Hepatocyte (in vitro differentiated cells): ENCODE measurements around the gene SNAP23. TPM values are rescaled to one million over a fixed set of nuclear protein-coding genes. Genes with fewer than 3 reads are reported as not detected.
A peak's percentile ranks its signal among the peaks of the same experiment; 100 is the strongest.

Experiments used
- DNase-seq: peaks from one replicate; pipeline ENCODE4 v3.0.0-alpha.2; 2016; ENCODE audit warnings: low spot score
- H2AFZ ChIP-seq: fragments of 200-600 bp; sonication (generic); 2 replicates; pipeline ENCODE4 v1.6.0; 2016; ENCODE audit warnings: antibody characterized with exemption, mild to moderate bottlenecking
- H3K27ac ChIP-seq: fragments of 200-600 bp; sonication (generic); 2 replicates; pipeline ENCODE4 v1.5.1; 2016; ENCODE audit warnings: mild to moderate bottlenecking
- H3K27me3 ChIP-seq: fragments of 200-600 bp; sonication (generic); 2 replicates; pipeline ENCODE4 v1.6.1; 2016
- H3K36me3 ChIP-seq: fragments of 200-600 bp; sonication (generic); replicated peaks from 2 replicates; pipeline ENCODE4 v1.5.1; 2016; ENCODE audit warnings: low read depth; ENCODE audit not compliant: insufficient read depth
- H3K4me1 ChIP-seq: fragments of 200-600 bp; sonication (generic); 2 replicates; pipeline ENCODE4 v1.5.1; 2016; ENCODE audit warnings: mild to moderate bottlenecking, moderate library complexity; ENCODE audit not compliant: insufficient read depth
- H3K4me2 ChIP-seq: fragments of 200-600 bp; sonication (generic); 2 replicates; pipeline ENCODE4 v1.6.0; 2016
- H3K4me3 ChIP-seq: fragments of 200-600 bp; sonication (generic); 2 replicates; pipeline ENCODE4 v1.5.1; 2016; ENCODE audit warnings: mild to moderate bottlenecking
- H3K79me2 ChIP-seq: fragments of 200-600 bp; sonication (generic); 2 replicates; pipeline ENCODE4 v1.6.0; 2017; ENCODE audit warnings: mild to moderate bottlenecking
- H3K9me2 ChIP-seq: fragments of 200-600 bp; sonication (generic); replicated peaks from 2 replicates; pipeline ENCODE4 v1.6.0; 2017; ENCODE audit warnings: mild to moderate bottlenecking; ENCODE audit not compliant: insufficient read depth
- H3K9me3 ChIP-seq: fragments of 200-600 bp; sonication (generic); 2 replicates; pipeline ENCODE4 v1.5.1; 2016; ENCODE audit warnings: low read depth, mild to moderate bottlenecking
- H4K20me1 ChIP-seq: fragments of 200-600 bp; sonication (generic); 2 replicates; pipeline ENCODE4 v1.6.0; 2016; ENCODE audit warnings: mild to moderate bottlenecking; ENCODE audit not compliant: insufficient read depth, poor library complexity, severe bottlenecking
- EZH2 ChIP-seq: fragments of 200-600 bp; sonication (generic); IDR thresholded peaks from 2 replicates; pipeline ENCODE4 v1.6.1; 2016; ENCODE audit warnings: antibody characterized with exemption, mild to moderate bottlenecking, borderline replicate concordance
- EZH2phosphoT487 ChIP-seq: fragments of 200-600 bp; sonication (generic); IDR thresholded peaks from one replicate; pipeline ENCODE4 v1.6.1; 2018; ENCODE audit warnings: antibody characterized with exemption, mild to moderate bottlenecking, low read depth, moderate library complexity; ENCODE audit not compliant: unreplicated experiment, severe bottlenecking
- WGBS: methylation state at CpG from one replicate; pipeline ENCODE4 v1.1.6; 2016; ENCODE audit warnings: low lambda C conversion rate; ENCODE audit errors: missing lambda C conversion rate; 5-methylcytosine and 5-hydroxymethylcytosine counted together
- polyA plus RNA-seq: library from polyadenylated mRNA; unstranded; fragments of >200 nt; fragmentation: Nextera tagmentation; extraction: Ambion mirVana; gene quantifications from 2 replicates; pipeline ENCODE4 v1.2.1, GENCODE V29; 2016
- total RNA-seq: library from RNA; depleted of rRNA; stranded (reverse); fragments of >200 nt; gene quantifications from 2 replicates; pipeline ENCODE4 v1.2.3, GENCODE V29; 2014
- TF ChIP-seq, protein P1 (sequence below): fragments of 200-600 bp; sonication (generic); IDR thresholded peaks from 2 replicates; pipeline ENCODE4 v1.5.1; 2016; ENCODE audit warnings: antibody characterized with exemption, mild to moderate bottlenecking; ENCODE audit not compliant: poor library complexity

Gene SNAP23
- total and polyA plus RNA-seq, 2 experiments from 2014 or later = 82.7 to 123 TPM

DNA sequence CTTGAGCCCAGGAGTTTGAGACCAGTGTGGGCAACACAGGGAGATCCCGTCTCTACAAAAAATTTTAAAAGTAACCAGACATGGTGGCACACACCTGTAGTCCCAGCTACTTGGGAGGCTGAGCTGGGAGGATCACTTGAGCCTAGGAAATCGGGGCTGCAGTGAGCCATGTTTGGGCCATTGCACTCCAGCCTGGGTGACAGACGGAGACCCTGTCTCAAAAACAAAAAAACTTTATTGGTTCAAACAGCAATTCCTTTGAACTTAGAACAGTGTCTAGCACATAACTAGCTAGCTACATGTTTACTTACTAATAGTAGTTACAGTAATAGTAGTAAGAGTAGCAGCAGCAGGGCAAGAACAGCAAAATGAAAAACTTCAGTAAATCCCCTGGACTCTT lies 63.3 kb downstream of the SNAP23 start:
- Histone ChIP-seq H2AFZ (no peak overlapping the region), H3K9me3 (no peaks in the 10 kb centered on the region), H3K36me3 (no peaks in the 10 kb centered on the region), H4K20me1 (no peaks in the 10 kb centered on the region), H3K27me3 (no peaks in the 10 kb centered on the region), H3K27ac (no peak overlapping the region), H3K4me3 (no peak overlapping the region), H3K9me2 (no peaks in the 10 kb centered on the region), H3K4me2 (no peak overlapping the region), H3K4me1 (no peaks in the 10 kb centered on the region), H3K79me2 (peaks cover 15% of the 10 kb centered on the region)
- no peak for TF ChIP-seq EZH2
- TF ChIP-seq, protein P1, sequence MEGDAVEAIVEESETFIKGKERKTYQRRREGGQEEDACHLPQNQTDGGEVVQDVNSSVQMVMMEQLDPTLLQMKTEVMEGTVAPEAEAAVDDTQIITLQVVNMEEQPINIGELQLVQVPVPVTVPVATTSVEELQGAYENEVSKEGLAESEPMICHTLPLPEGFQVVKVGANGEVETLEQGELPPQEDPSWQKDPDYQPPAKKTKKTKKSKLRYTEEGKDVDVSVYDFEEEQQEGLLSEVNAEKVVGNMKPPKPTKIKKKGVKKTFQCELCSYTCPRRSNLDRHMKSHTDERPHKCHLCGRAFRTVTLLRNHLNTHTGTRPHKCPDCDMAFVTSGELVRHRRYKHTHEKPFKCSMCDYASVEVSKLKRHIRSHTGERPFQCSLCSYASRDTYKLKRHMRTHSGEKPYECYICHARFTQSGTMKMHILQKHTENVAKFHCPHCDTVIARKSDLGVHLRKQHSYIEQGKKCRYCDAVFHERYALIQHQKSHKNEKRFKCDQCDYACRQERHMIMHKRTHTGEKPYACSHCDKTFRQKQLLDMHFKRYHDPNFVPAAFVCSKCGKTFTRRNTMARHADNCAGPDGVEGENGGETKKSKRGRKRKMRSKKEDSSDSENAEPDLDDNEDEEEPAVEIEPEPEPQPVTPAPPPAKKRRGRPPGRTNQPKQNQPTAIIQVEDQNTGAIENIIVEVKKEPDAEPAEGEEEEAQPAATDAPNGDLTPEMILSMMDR = no peak
- no peak for TF ChIP-seq EZH2phosphoT487
- DNase-seq = no peak
- WGBS = 100% methylated on average over 3 of the region's 3 CpGs

DNA sequence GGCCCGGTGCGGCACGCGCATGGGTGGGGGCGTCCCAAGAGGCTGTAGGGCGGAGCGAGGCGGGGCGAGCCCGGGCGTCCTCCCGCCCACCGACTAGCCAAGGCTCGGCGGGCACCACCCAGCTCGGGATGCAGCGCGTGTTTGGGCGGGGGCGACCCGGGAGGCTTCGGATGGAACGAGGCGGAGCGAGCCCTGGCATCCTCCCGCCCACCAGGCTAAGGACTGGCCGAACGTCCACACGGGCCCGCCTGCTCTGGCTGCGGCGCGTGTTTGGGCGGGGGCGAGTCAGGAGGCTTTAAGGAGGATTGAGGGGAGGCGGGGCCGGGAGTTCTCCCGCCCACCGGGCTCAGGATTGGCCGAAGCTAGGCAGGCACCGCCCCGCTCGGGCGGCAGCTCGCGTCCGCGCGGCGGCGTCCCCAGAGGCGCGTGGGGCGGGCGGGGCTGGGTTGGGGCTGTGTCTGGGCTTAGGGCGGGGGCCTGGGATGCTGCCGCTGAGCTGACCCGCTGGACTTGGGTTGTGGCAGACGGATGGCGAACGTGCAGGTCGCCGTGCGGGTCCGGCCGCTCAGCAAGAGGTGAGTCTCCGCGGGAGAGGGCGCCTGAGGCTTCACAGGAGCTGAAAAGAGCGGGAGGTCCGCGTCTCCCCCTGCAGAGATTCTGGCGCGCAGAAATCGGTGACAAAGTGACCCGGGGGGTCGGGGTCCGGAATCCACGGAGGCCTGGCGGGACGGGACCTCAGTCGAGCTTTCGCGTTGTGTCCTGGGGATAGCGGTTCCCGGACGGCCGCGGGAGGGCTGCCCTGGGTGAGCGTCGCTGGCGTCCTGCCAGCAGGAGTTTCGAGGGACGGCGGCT lies 80.0 kb downstream of the SNAP23 start, which contains the start of gene STARD9:
STARD9 (plus strand) TSS at position 419 of the 852 bp plus-strand sequence; CDS start at position 529, 110 bp downstream.
- Histone ChIP-seq H3K9me3 (no peaks in the 10 kb centered on the region), H3K27ac (peak within 1 kb of the TSS; percentile 21), H3K27me3 (peaks cover 36% of the 10 kb centered on the region), H3K4me3 (peak within 1 kb of the TSS; percentile 37), H2AFZ (peak within 1 kb of the TSS; percentile 66), H3K79me2 (peaks cover 9% of the 10 kb centered on the region), H3K9me2 (no peaks in the 10 kb centered on the region), H3K4me1 (peaks cover 5% of the 10 kb centered on the region), H4K20me1 (no peaks in the 10 kb centered on the region), H3K36me3 (no peaks in the 10 kb centered on the region), H3K4me2 (peak within 1 kb of the TSS; percentile 82)
- peak; percentile 98 for DNase-seq
- no peak for TF ChIP-seq EZH2
- TF ChIP-seq, protein P1 = no peak
- no peak for TF ChIP-seq EZH2phosphoT487
- WGBS = 1% methylated on average over 54 of the region's 95 CpGs

DNA sequence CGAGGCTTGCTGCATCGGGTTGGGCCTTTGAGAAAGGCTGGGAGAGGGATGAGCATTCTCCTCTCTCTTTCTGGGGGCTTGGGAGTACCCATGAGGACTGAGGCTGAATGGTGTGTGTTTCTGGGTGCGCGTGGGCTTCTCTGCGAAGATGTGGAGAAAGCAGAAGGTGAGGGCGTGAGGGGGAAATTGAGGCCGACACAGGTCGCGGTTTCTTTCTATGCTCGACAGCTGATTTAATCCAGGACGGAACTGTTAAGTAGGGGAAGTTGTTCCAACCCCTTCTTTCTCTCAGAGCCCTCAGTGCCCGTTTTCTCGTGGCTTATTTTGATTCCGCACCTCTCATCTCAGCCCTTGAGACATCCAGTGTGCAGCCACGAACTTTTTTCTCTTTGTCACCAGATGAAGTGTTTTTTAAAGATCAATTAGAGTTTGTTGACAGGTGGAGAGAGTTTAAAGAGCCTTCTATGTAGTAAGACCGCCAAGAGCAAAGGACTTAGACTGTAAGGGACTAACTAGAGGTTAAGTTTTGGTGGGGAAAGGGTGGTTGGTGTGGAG lies 80.7 kb downstream of the SNAP23 start:
- peaks cover 5% of the 10 kb centered on the region for H3K4me1 ChIP-seq
- H3K79me2 ChIP-seq = peaks cover 9% of the 10 kb centered on the region
- no peaks in the 10 kb centered on the region for H3K9me2 ChIP-seq
- no peaks in the 10 kb centered on the region for H3K9me3 ChIP-seq
- H3K4me2 ChIP-seq = peak overlapping the region; percentile 82
- no peaks in the 10 kb centered on the region for H3K36me3 ChIP-seq
- 21% methylated on average over 16 of the region's 16 CpGs for WGBS
- peak overlapping the region; percentile 54 for H2AFZ ChIP-seq
- no peak for DNase-seq
- H3K4me3 ChIP-seq = peak overlapping the region; percentile 37
- no peaks in the 10 kb centered on the region for H4K20me1 ChIP-seq
- peaks cover 43% of the 10 kb centered on the region for H3K27me3 ChIP-seq
- H3K27ac ChIP-seq = no peak overlapping the region
- TF ChIP-seq EZH2phosphoT487 (no peak), EZH2 (no peak)
- TF ChIP-seq, protein P1 = no peak
